ENCODE data around the gene ZNF483.

ZNF483 gene

GRCh38 chr9:111586378-111586777, 61.4 kb downstream of the ZNF483 start:
- TF ChIP-seq ESRRG (CRISPR knock-in tag; IDR thresholded peaks at IDR 0.05) = no peak
- TF ChIP-seq ZC3H10 (CRISPR knock-in tag; IDR thresholded peaks at IDR 0.05) = no peak
- no peak for TF ChIP-seq TCF4 (CRISPR knock-in tag; IDR thresholded peaks at IDR 0.05; ENCODE audit: borderline replicate concordance)
- no peak for TF ChIP-seq ZFP30 (CRISPR knock-in tag; IDR thresholded peaks at IDR 0.05)
- TF ChIP-seq CREB5 (CRISPR knock-in tag; IDR thresholded peaks at IDR 0.05; ENCODE audit: low read depth) = no peak
- TF ChIP-seq POU6F1 (CRISPR knock-in tag; IDR thresholded peaks at IDR 0.05; ENCODE audit: borderline replicate concordance, low read depth) = no peak
- no peak for TF ChIP-seq TSHZ2 (CRISPR knock-in tag; IDR thresholded peaks at IDR 0.05)
- no peak for TF ChIP-seq ARNTL (CRISPR knock-in tag; IDR thresholded peaks at IDR 0.05; ENCODE audit: borderline replicate concordance, low read depth)
- no peak for TF ChIP-seq RARB (CRISPR knock-in tag; IDR thresholded peaks at IDR 0.05)
- no peak for TF ChIP-seq ISL1 (CRISPR knock-in tag; IDR thresholded peaks at IDR 0.05)
- TF ChIP-seq ZFP3 (CRISPR knock-in tag; IDR thresholded peaks at IDR 0.05) = no peak
- no peak for TF ChIP-seq ZNF70 (CRISPR knock-in tag; IDR thresholded peaks at IDR 0.05)
- TF ChIP-seq ZNF8 (CRISPR knock-in tag; IDR thresholded peaks at IDR 0.05) = no peak

GRCh38 chr9:111588846-111589245, 63.9 kb downstream of the ZNF483 start:
- no peak for TF ChIP-seq RARB (CRISPR knock-in tag; IDR thresholded peaks at IDR 0.05)
- TF ChIP-seq CSRNP3 (CRISPR knock-in tag; IDR thresholded peaks at IDR 0.05) = no peak
- no peak for TF ChIP-seq TOX (CRISPR knock-in tag; IDR thresholded peaks at IDR 0.05; ENCODE audit: borderline replicate concordance)
- TF ChIP-seq CSDC2 (CRISPR knock-in tag; IDR thresholded peaks at IDR 0.05) = no peak
- no peak for TF ChIP-seq ZNF70 (CRISPR knock-in tag; IDR thresholded peaks at IDR 0.05)
- no peak for TF ChIP-seq PATZ1 (CRISPR knock-in tag; IDR thresholded peaks at IDR 0.05; ENCODE audit: borderline replicate concordance)
- no peak for TF ChIP-seq TSHZ2 (CRISPR knock-in tag; IDR thresholded peaks at IDR 0.05)
- no peak for TF ChIP-seq ZFP30 (CRISPR knock-in tag; IDR thresholded peaks at IDR 0.05)
- TF ChIP-seq ZC3H10 (CRISPR knock-in tag; IDR thresholded peaks at IDR 0.05) = no peak
- no peak for TF ChIP-seq ESRRG (CRISPR knock-in tag; IDR thresholded peaks at IDR 0.05)
- TF ChIP-seq SNAI2 (CRISPR knock-in tag; IDR thresholded peaks at IDR 0.05) = no peak
- TF ChIP-seq TCF4 (CRISPR knock-in tag; IDR thresholded peaks at IDR 0.05; ENCODE audit: borderline replicate concordance) = no peak
- TF ChIP-seq ARNTL (CRISPR knock-in tag; IDR thresholded peaks at IDR 0.05; ENCODE audit: borderline replicate concordance, low read depth) = no peak
- TF ChIP-seq POU6F1 (CRISPR knock-in tag; IDR thresholded peaks at IDR 0.05; ENCODE audit: borderline replicate concordance, low read depth) = no peak
- no peak for TF ChIP-seq ZNF8 (CRISPR knock-in tag; IDR thresholded peaks at IDR 0.05)
- no peak for ATAC-seq

More at GRCh38 chr9:111586378-111586777, 61.4 kb downstream of the ZNF483 start:
- ATAC-seq = no peak
